Stomach smooth muscle (tissue), 2 donors: ENCODE data around the gene MMP1.

Experiments
- H3K27ac ChIP-seq: one replicate; pipeline ENCODE4 v1.7.0; 2013; ENCODE audit warnings: mild to moderate bottlenecking, low read length, inconsistent platforms
- H3K27me3 ChIP-seq, 2 donors: one replicate each; pipeline ENCODE4 v1.7.0; 2013; ENCODE audit warnings: low read length in 2 of 2; ENCODE audit not compliant: insufficient read depth in 2 of 2, control insufficient read depth in 1 of 2
- H3K36me3 ChIP-seq, 2 donors: one replicate each; pipeline ENCODE4 v1.7.0; 2013; ENCODE audit warnings: low read length in 2 of 2; ENCODE audit not compliant: control insufficient read depth in 2 of 2, insufficient read depth in 2 of 2
- H3K4me1 ChIP-seq: one replicate; pipeline ENCODE4 v1.7.0; 2013; ENCODE audit warnings: low read length; ENCODE audit not compliant: control insufficient read depth, insufficient read depth
- H3K4me3 ChIP-seq, 2 donors: one replicate each; pipeline ENCODE4 v1.7.0; 2013; ENCODE audit warnings: low read length in 2 of 2
- H3K9ac ChIP-seq, 2 donors: one replicate each; pipeline ENCODE4 v1.7.0; 2013; ENCODE audit warnings: low read length in 2 of 2, mild to moderate bottlenecking in 1 of 2
- H3K9me3 ChIP-seq, 2 donors: one replicate each; pipeline ENCODE4 v1.7.0; 2013; ENCODE audit warnings: low read length in 2 of 2; ENCODE audit not compliant: control insufficient read depth in 2 of 2
- donor health status: healthy.
- donor health status: Pancreatic carcinoma.

The MMP1 gene

GRCh38 chr11:102798012-102798746 is at the start of gene MMP1:
TSS of gene MMP1 (minus strand) at chr11:102798160. CDS start at chr11:102798092, 68 bp downstream.
- Histone ChIP-seq H3K9ac (no peak within 1 kb of the TSS), H3K4me3 (no peak within 1 kb of the TSS), H3K9me3 (no peaks in the 10 kb centered on the region)

GRCh38 chr11:102846292-102846691 is 48.3 kb upstream of the MMP1 start:
- no peaks in the 10 kb centered on the region for H3K4me1 ChIP-seq
- H3K36me3 ChIP-seq: no peaks in the 10 kb centered on the region
- H3K9me3 ChIP-seq: no peaks in the 10 kb centered on the region
- H3K4me3 ChIP-seq: no peak overlapping the region
- H3K27me3 ChIP-seq: no peaks in the 10 kb centered on the region
- no peak overlapping the region for H3K9ac ChIP-seq
- H3K27ac ChIP-seq: no peak overlapping the region

More at GRCh38 chr11:102798012-102798746, at the start of gene MMP1:
- Histone ChIP-seq H3K36me3 (no peaks in the 10 kb centered on the region), H3K27ac (no peak within 1 kb of the TSS), H3K27me3 (no peaks in the 10 kb centered on the region), H3K4me1 (no peaks in the 10 kb centered on the region)

- no peaks in the 10 kb centered on the region for H3K9me3 ChIP-seq
- no peak within 1 kb of the TSS for H3K9ac ChIP-seq
- H3K4me1 ChIP-seq: no peaks in the 10 kb centered on the region
- H3K27ac ChIP-seq: no peak within 1 kb of the TSS
- no peak within 1 kb of the TSS for H3K4me3 ChIP-seq
- H3K36me3 ChIP-seq: no peaks in the 10 kb centered on the region
- no peaks in the 10 kb centered on the region for H3K27me3 ChIP-seq
These were observed 45.5 kb upstream of the MMP1 start, which contains the start of gene MMP3 for GRCh38 chr11:102843489-102843888. TSS of gene MMP3 (minus strand) at chr11:102843609. CDS start at chr11:102843546, 63 bp downstream.

- Histone ChIP-seq H3K4me3 (no peak overlapping the region), H3K9me3 (no peaks in the 10 kb centered on the region), H3K36me3 (no peaks in the 10 kb centered on the region), H3K9ac (no peak overlapping the region), H3K27me3 (no peaks in the 10 kb centered on the region), H3K27ac (no peak overlapping the region), H3K4me1 (no peaks in the 10 kb centered on the region)
These were observed 45.0 kb upstream of the MMP1 start for GRCh38 chr11:102842930-102843329.

GRCh38 chr11:102840018-102840417 is 42.1 kb upstream of the MMP1 start:
- Histone ChIP-seq H3K9ac (no peak overlapping the region), H3K4me3 (no peak overlapping the region), H3K9me3 (no peaks in the 10 kb centered on the region), H3K4me1 (peaks cover 3% of the 10 kb centered on the region), H3K27ac (no peak overlapping the region), H3K27me3 (no peaks in the 10 kb centered on the region), H3K36me3 (no peaks in the 10 kb centered on the region)

GRCh38 chr11:102837646-102838045 is 39.7 kb upstream of the MMP1 start:
- Histone ChIP-seq H3K27me3 (no peaks in the 10 kb centered on the region), H3K27ac (no peak overlapping the region), H3K4me3 (no peak overlapping the region), H3K4me1 (peaks cover 3% of the 10 kb centered on the region), H3K36me3 (no peaks in the 10 kb centered on the region), H3K9ac (no peak overlapping the region), H3K9me3 (no peaks in the 10 kb centered on the region)

- H3K4me3 ChIP-seq: no peak overlapping the region
- peaks cover 3% of the 10 kb centered on the region for H3K4me1 ChIP-seq
- H3K27ac ChIP-seq: no peak overlapping the region
These were observed 39.2 kb upstream of the MMP1 start for GRCh38 chr11:102837156-102837555.

GRCh38 chr11:102836290-102836875 is 38.4 kb upstream of the MMP1 start:
- Histone ChIP-seq H3K36me3 (no peaks in the 10 kb centered on the region), H3K27ac (no peak overlapping the region), H3K4me1 (peaks cover 3% of the 10 kb centered on the region), H3K27me3 (no peaks in the 10 kb centered on the region), H3K4me3 (no peak overlapping the region), H3K9me3 (no peaks in the 10 kb centered on the region), H3K9ac (no peak overlapping the region)

More at GRCh38 chr11:102837156-102837555, 39.2 kb upstream of the MMP1 start:
- Histone ChIP-seq H3K9me3 (no peaks in the 10 kb centered on the region), H3K9ac (no peak overlapping the region), H3K27me3 (no peaks in the 10 kb centered on the region), H3K36me3 (no peaks in the 10 kb centered on the region)

- Histone ChIP-seq H3K9ac (no peak overlapping the region), H3K4me1 (peaks cover 3% of the 10 kb centered on the region), H3K36me3 (no peaks in the 10 kb centered on the region), H3K27ac (no peak overlapping the region), H3K9me3 (no peaks in the 10 kb centered on the region), H3K4me3 (no peak overlapping the region), H3K27me3 (no peaks in the 10 kb centered on the region)
These were observed 35.8 kb upstream of the MMP1 start for GRCh38 chr11:102833731-102834130.

GRCh38 chr11:102832612-102833011 is 34.7 kb upstream of the MMP1 start:
- H3K27me3 ChIP-seq: no peaks in the 10 kb centered on the region
- H3K4me3 ChIP-seq: peak overlapping the region in 1 of 2 donors; percentile 1
- no peak overlapping the region for H3K27ac ChIP-seq
- H3K9ac ChIP-seq: no peak overlapping the region
- no peaks in the 10 kb centered on the region for H3K36me3 ChIP-seq
- H3K4me1 ChIP-seq: peaks cover 3% of the 10 kb centered on the region
- no peaks in the 10 kb centered on the region for H3K9me3 ChIP-seq
